NCI-H1092 treated with DMSO at 0.1 percent for 48 hours (cell line): ENCODE data around the gene LRRC17.
"Not testable (repeated sequence)": the region's sequence is repeated elsewhere in the genome, so short reads cannot be mapped to it uniquely, and the experiment has no call there.

Experiments
- DNase-seq: peaks from one replicate; lab custom pipeline; 2025; lab: John Stamatoyannopoulos, UW

LRRC17 gene

DNA sequence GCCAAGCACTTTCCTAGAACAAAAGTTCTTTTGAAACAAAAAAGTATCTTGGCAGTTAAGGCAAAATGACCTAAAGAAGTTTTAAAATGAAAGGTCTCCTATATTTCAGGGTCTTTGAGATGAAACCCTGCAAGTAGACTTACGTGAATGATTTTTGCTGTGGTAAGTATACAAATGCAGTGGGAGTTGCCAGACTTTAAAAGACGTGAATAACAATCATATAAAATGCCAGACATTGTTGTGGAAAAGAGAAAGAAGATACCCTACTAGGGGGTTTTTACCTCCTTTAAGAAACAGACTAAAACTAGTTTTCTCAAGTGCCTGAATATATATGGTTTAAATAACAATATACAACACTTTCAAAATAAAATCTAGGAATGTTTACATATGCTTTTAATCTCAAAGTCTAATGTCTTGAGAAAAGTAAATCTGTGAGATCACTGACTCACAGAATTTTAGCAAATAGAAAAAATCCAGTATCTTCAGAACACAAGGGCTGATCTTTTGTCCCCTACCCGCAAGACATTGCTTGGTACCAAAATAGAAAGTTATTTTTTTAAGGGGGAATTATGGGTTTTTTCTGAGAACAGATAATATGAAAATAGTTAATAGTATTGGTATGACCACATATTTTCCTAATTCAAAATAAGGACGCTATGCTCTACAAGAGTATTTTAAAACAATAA is 29.5 kb downstream of the LRRC17 start:
- no peak for DNase-seq

GRCh38 chr7:102942868-102943267 is 30.1 kb downstream of the LRRC17 start:
- DNase-seq: no peak

DNA sequence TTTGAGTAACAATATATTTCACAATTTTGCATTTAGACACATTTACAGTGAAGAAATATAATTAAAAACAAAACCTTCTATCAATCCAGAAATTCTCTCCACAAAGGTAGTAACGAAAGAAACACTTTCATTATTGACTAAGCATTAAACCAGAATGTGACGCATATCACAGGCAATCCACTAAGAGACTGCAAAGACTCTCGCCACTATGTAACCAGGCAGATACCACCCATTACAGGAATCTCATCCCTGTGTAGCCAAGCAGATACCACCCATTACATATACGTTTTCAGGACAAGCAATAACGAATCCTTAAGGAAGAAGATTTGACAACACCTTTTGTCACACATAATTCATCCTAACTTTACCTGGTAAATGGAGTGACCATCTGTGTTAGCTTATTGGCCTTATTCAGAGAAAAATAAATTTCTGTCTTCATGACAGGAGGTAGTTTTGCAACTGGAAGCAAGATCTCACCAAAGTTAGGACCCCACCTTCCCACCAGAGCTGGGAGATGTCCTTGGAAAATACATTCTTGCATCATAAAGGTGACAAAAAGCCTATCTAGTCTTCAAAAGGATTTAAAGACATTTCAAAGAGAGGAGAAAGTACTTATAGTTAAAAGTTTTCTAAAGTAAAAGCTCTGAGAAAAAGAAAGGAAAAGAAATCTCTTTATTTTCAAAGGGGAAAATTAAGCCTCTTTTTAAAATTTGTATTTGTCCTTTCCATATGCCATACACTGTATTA is 30.8 kb downstream of the LRRC17 start:
- no peak for DNase-seq

DNA sequence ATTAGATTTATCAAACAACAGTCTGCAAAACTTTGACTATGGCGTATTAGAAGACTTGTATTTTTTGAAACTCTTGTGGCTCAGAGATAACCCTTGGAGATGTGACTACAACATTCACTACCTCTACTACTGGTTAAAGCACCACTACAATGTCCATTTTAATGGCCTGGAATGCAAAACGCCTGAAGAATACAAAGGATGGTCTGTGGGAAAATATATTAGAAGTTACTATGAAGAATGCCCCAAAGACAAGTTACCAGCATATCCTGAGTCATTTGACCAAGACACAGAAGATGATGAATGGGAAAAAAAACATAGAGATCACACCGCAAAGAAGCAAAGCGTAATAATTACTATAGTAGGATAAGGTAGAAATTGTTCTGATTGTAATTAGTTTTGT is 31.4 kb downstream of the LRRC17 start:
- no peak for DNase-seq

- no peak for DNase-seq
Observed at GRCh38 chr7:102951839-102952238, 39.0 kb downstream of the LRRC17 start.

- DNase-seq: no peak
Observed at GRCh38 chr7:102953406-102953805, 40.6 kb downstream of the LRRC17 start.

DNA sequence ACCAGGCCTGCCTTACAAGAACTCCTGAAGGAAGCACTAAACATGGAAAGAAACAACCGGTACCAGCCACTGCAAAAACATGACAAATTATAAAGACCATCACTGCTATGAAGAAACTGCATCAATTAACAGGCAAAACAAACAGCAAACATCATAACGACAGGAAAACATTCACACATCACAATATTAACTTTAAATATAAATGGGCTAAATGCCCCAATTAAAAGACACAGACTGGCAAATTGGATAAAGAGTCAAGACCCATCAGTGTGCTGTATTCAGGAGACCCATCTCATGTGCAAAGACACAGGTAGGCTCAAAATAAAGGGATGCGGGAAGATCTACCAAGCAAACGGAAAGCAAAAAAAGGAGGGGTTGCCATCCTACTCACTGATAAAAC is 41.6 kb downstream of the LRRC17 start:
- DNase-seq: not testable (repeated sequence)

- not testable (repeated sequence) for DNase-seq
Observed at GRCh38 chr7:102958004-102958403, 45.2 kb downstream of the LRRC17 start.

DNA sequence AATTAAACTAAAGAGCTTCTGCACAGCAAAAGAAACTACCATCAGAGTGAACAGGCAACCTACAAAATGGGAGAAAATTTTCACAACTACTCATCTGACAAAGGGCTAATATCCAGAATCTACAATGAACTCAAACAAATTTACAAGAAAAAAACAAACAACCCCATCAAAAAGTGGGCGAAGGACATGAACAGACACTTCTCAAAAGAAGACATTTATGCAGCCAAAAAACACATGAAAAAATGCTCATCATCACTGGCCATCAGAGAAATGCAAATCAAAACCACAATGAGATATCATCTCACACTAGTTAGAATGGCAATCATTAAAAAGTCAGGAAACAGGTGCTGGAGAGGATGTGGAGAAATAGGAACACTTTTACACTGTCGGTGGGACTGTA is 49.2 kb downstream of the LRRC17 start:
- not testable (repeated sequence) for DNase-seq

DNA sequence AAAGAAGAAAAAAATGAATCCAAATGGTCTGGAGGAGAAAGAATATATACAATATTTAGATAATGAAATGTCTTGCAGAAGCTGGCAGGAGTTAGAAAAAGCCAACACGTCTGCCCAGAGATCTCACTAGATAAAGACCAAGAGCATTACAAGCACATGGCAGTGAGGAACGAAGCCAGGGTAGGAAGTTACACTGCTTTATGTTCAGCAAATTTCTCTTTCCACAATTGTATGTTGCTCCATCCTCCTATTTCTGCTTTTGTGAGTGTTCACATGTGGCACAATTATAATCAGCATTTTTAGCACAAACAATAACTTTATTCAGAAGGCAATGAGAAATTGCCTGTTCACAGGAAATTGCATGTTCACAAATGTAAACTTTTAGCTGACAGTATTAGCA is 53.7 kb downstream of the LRRC17 start:
- DNase-seq: no peak

GRCh38 chr7:102967798-102968197 is 55.0 kb downstream of the LRRC17 start:
- DNase-seq: no peak

GRCh38 chr7:102973096-102973802 is 60.4 kb downstream of the LRRC17 start:
- DNase-seq: no peak

GRCh38 chr7:102974366-102975236 is 61.8 kb downstream of the LRRC17 start:
- no peak for DNase-seq

DNA sequence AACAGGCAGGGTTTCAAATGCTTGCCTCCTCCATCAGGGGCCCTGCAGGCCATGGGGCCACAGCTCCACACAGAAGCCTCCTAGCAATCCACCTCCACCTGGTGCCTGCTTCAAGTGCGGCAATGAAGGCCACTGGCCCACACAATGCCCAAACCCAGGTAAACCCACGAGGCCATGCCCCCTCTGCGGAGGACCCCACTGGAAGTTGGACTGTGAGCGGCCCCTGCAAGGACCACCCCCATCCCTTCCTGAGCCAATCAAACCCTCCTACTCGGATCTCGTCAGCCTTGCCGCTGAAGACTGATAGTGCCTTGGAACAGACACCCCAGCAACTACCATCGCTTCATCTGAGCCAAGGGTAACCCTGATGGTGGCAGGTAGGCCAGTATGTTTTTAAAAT is 63.1 kb downstream of the LRRC17 start:
- DNase-seq: no peak

GRCh38 chr7:102976493-102976892 is 63.7 kb downstream of the LRRC17 start:
- DNase-seq: no peak

DNA sequence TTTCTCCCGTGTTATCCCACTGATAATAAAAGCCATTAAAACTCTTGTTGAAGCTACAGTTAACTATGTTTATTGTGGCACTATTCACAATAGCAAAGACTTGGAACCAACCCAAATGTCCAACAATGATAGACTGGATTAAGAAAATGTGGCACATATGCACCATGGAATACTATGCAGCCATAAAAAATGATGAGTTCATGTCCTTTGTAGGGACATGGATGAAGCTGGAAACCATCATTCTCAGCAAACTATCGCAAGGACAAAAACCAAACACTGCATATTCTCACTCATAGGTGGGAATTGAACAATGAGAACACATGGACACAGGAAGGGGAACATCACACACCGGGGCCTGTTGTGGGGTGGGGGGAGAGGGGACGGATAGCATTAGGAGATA is 64.8 kb downstream of the LRRC17 start:
- DNase-seq: not testable (repeated sequence)

GRCh38 chr7:102978284-102978683 is 65.5 kb downstream of the LRRC17 start:
- DNase-seq: no peak

GRCh38 chr7:102979670-102980069 is 66.9 kb downstream of the LRRC17 start:
- no peak for DNase-seq

DNA sequence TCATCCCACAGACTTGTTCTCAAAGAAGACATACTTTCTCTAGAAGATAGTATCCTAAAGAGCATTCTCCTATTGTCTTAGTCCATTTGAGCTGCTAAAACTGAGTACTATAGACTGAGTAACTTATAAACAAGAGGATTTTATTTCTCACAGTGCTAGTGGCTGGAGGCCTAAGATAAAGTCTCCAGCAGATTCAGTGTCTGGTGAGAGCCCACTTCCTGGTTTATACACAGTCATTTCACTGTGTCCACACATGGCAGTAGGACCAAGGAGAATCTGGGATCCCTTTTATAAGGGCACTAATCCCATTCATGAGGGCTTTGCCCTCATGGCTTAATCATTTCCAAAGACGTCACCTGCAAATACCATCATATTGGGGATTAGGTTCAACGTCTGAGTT is 68.7 kb downstream of the LRRC17 start:
- DNase-seq: no peak

GRCh38 chr7:102982235-102982634 is 69.4 kb downstream of the LRRC17 start:
- no peak for DNase-seq

DNA sequence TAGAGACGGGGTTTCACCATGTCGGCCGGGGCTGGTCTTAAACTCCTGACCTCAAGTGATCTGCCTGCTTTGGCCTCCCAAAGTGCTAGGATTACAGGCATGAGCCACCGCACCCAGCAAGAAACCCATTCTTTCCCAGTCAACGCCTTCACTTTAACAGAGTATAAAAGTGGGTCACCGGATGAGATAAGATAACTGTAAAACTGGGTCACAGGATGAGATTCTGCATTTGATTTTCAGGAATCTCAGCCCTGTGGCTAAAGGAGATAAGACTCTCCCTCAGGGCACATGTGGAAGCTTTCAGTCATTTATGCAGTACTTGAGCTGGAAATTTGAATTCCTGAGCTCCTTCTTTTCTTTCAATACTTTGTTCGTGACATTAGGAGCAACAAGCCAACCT is 70.8 kb downstream of the LRRC17 start:
- no peak for DNase-seq

DNA sequence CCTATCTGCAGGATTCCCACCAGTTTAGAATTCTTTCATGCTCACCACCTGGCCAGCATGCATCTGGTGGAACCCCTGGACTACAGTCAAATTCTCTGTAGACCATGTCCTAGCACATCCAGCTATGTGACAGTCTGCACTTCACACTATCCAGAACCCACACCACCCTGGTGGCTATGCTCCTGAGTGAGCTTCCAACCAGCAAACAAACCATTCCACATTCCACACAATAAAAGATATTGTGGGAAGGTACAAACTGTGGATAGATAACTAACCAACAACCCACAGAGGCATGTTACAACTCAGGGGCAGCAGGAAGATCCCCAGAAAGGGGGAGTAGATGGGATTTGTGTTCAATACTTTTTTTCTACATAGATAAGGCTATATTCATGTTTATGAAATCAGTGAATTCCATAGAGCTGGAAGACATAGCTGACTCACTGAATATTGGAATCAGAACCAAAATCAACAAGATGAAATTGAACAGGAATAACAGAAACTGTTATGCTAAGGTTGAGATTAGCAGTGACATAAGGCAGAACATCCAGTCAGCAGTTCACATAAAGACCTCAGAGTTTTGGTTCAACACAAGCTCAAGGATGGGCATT is 72.5 kb downstream of the LRRC17 start:
- DNase-seq: no peak
